PC-3 (cell line): ENCODE results near the gene DIP2A. TPM values are rescaled to one million over a fixed set of nuclear protein-coding genes. Genes with fewer than 3 reads are reported as not detected.

Source experiments
- ATAC-seq: fragments of 200-7000 bp; cut with Tn5 transposase; 2 replicates; pipeline ENCODE4 v1.9.1; 2020; ENCODE audit warnings: mild to moderate bottlenecking, moderate library complexity
- BruUV-seq: library from RNA; stranded (reverse); fragments of 400-500 nt; replicated peaks from 2 replicates; lab custom pipeline; 2021; lab: Mats Ljungman, UMichigan
- CTCF ChIA-PET: fragments of 300-600 bp; sonication (Branson Sonifier 250); formaldehyde crosslinking; loops from one replicate; lab custom pipeline; 2022; ENCODE audit warnings: antibody characterized with exemption; lab: Charles Lee
- POLR2A ChIA-PET: fragments of 300-600 bp; sonication (Branson Sonifier 250); formaldehyde crosslinking; loops from one replicate; lab custom pipeline; 2022; ENCODE audit warnings: antibody characterized with exemption; ENCODE audit not compliant: unreplicated experiment; lab: Charles Lee
- DNase-seq: peaks from one replicate; pipeline ENCODE4 v3.0.0-alpha.2; 2015
- H2AFZ ChIP-seq: fragments of 300-600 bp; sonication (generic); 2 replicates; pipeline ENCODE4 v1.6.0; 2016; ENCODE audit warnings: antibody characterized with exemption, low read length
- H3F3A ChIP-seq: fragments of 300-600 bp; sonication (generic); one replicate; pipeline ENCODE4 v1.6.0; 2017; ENCODE audit warnings: antibody characterized with exemption, low read length, control low read depth, mild to moderate bottlenecking; ENCODE audit not compliant: unreplicated experiment
- H3K27ac ChIP-seq: fragments of 300-600 bp; sonication (generic); 2 replicates; pipeline ENCODE4 v1.5.1; 2016; ENCODE audit warnings: mild to moderate bottlenecking, low read length
- H3K27me3 ChIP-seq: fragments of 300-600 bp; sonication (generic); 2 replicates; pipeline ENCODE4 v1.6.1; 2016; ENCODE audit warnings: low read length, mixed read lengths
- H3K36me3 ChIP-seq: fragments of 300-600 bp; sonication (generic); 2 replicates; pipeline ENCODE4 v1.6.1; 2016; ENCODE audit warnings: low read depth, mixed run types, low read length, mixed read lengths
- H3K4me1 ChIP-seq: fragments of 300-600 bp; sonication (generic); 2 replicates; pipeline ENCODE4 v1.5.1; 2016; ENCODE audit warnings: low read length; ENCODE audit not compliant: insufficient read depth
- H3K4me2 ChIP-seq: fragments of 300-600 bp; sonication (generic); 2 replicates; pipeline ENCODE4 v1.6.0; 2016; ENCODE audit warnings: low read length
- H3K4me3 ChIP-seq: fragments of 300-600 bp; sonication (generic); 2 replicates; pipeline ENCODE4 v1.5.1; 2016; ENCODE audit warnings: mild to moderate bottlenecking, low read length, mixed read lengths
- H3K79me2 ChIP-seq: fragments of 300-600 bp; sonication (generic); 2 replicates; pipeline ENCODE4 v1.6.1; 2017; ENCODE audit warnings: low read length, mixed read lengths
- H3K9ac ChIP-seq: fragments of 300-600 bp; sonication (generic); 2 replicates; pipeline ENCODE4 v1.6.0; 2016; ENCODE audit warnings: mild to moderate bottlenecking, low read length
- H3K9me2 ChIP-seq: fragments of 300-600 bp; sonication (generic); replicated peaks from 2 replicates; pipeline ENCODE4 v1.6.1; 2016; ENCODE audit warnings: mixed run types, low read length, mixed read lengths
- H3K9me3 ChIP-seq: fragments of 300-600 bp; sonication (generic); 2 replicates; pipeline ENCODE4 v1.6.1; 2016; ENCODE audit warnings: low read length, mixed read lengths
- H4K20me1 ChIP-seq: fragments of 300-600 bp; sonication (generic); 2 replicates; pipeline ENCODE4 v1.6.1; 2016; ENCODE audit warnings: low read length, mixed read lengths
- EZH2 ChIP-seq: fragments of 300-600 bp; sonication (generic); IDR thresholded peaks from one replicate; pipeline ENCODE4 v1.6.1; 2017; ENCODE audit warnings: antibody characterized with exemption, mild to moderate bottlenecking, low read length; ENCODE audit not compliant: unreplicated experiment
- EZH2phosphoT487 ChIP-seq: fragments of 300-600 bp; sonication (generic); IDR thresholded peaks from 2 replicates; pipeline ENCODE4 v1.6.1; 2018; ENCODE audit warnings: mild to moderate bottlenecking, antibody characterized with exemption, low read length, borderline replicate concordance
- intact Hi-C: fragments of 100-400 bp; cut with micrococcal nuclease; formaldehyde crosslinking; loops from 2 replicates; pipeline ENCODE4 v1.9.0; 2023
- total RNA-seq: library from RNA; depleted of rRNA; stranded (reverse); fragments of >200 nt; gene quantifications from 2 replicates; pipeline ENCODE4 v1.2.3, GENCODE V29; 2014
- TF ChIP-seq, protein P1 (sequence below): fragments of 300-600 bp; sonication (generic); conservative IDR thresholded peaks from 2 replicates; pipeline ENCODE4 v1.5.1; 2017; ENCODE audit warnings: antibody characterized with exemption, low read depth, mild to moderate bottlenecking, low read length

The DIP2A gene
- total RNA-seq, 1 experiment from 2014 or later: 23.7 TPM

- intact Hi-C loops: no loop called here
- TF ChIP-seq, protein P1, sequence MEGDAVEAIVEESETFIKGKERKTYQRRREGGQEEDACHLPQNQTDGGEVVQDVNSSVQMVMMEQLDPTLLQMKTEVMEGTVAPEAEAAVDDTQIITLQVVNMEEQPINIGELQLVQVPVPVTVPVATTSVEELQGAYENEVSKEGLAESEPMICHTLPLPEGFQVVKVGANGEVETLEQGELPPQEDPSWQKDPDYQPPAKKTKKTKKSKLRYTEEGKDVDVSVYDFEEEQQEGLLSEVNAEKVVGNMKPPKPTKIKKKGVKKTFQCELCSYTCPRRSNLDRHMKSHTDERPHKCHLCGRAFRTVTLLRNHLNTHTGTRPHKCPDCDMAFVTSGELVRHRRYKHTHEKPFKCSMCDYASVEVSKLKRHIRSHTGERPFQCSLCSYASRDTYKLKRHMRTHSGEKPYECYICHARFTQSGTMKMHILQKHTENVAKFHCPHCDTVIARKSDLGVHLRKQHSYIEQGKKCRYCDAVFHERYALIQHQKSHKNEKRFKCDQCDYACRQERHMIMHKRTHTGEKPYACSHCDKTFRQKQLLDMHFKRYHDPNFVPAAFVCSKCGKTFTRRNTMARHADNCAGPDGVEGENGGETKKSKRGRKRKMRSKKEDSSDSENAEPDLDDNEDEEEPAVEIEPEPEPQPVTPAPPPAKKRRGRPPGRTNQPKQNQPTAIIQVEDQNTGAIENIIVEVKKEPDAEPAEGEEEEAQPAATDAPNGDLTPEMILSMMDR: no peak
- TF ChIP-seq EZH2 (no peak), EZH2phosphoT487 (no peak)
- no TSS peak for BruUV-seq
These were observed 31.2 kb upstream of the DIP2A start for GRCh38 chr21:46427516-46427915.

GRCh38 chr21:46428286-46428685 is 30.4 kb upstream of the DIP2A start:
- Histone ChIP-seq H3K9ac (no peak overlapping the region), H3F3A (no peaks in the 10 kb centered on the region), H3K79me2 (no peaks in the 10 kb centered on the region), H2AFZ (no peak overlapping the region), H3K4me1 (no peaks in the 10 kb centered on the region), H3K36me3 (peaks cover 23% of the 10 kb centered on the region; the same call in 1 of the 2 replicates), H3K27me3 (no peaks in the 10 kb centered on the region), H4K20me1 (no peaks in the 10 kb centered on the region), H3K4me3 (no peak overlapping the region), H3K4me2 (no peak overlapping the region), H3K9me2 (no peaks in the 10 kb centered on the region), H3K27ac (no peak overlapping the region), H3K9me3 (no peaks in the 10 kb centered on the region)
- ATAC-seq: no peak
- no TSS peak for BruUV-seq
- ChIA-PET POLR2A (no interaction called here), CTCF (no interaction called here)
- DNase-seq: no peak
- intact Hi-C loops: no loop called here
- TF ChIP-seq, protein P1: no peak
- TF ChIP-seq EZH2phosphoT487: no peak
- no peak for TF ChIP-seq EZH2

More at GRCh38 chr21:46427516-46427915, 31.2 kb upstream of the DIP2A start:
- Histone ChIP-seq H3K9ac (no peak overlapping the region), H3K79me2 (no peaks in the 10 kb centered on the region), H3K9me3 (no peaks in the 10 kb centered on the region), H3K9me2 (no peaks in the 10 kb centered on the region), H4K20me1 (no peaks in the 10 kb centered on the region), H3K4me1 (no peaks in the 10 kb centered on the region), H3K27me3 (no peaks in the 10 kb centered on the region), H2AFZ (no peak overlapping the region), H3F3A (no peaks in the 10 kb centered on the region), H3K4me3 (no peak overlapping the region), H3K4me2 (no peak overlapping the region), H3K27ac (no peak overlapping the region), H3K36me3 (peaks cover 27% of the 10 kb centered on the region; the same call in 1 of the 2 replicates)
- POLR2A ChIA-PET: no interaction called here
- no peak for ATAC-seq
- DNase-seq: no peak
- CTCF ChIA-PET: no interaction called here

- intact Hi-C loops: no loop called here
- Histone ChIP-seq H3K79me2 (no peaks in the 10 kb centered on the region), H3K27me3 (no peaks in the 10 kb centered on the region), H2AFZ (no peak overlapping the region), H3K9me2 (no peaks in the 10 kb centered on the region), H3K4me3 (no peak overlapping the region), H3K36me3 (peaks cover 23% of the 10 kb centered on the region; the same call in 1 of the 2 replicates), H3K9ac (no peak overlapping the region), H4K20me1 (no peaks in the 10 kb centered on the region), H3K27ac (no peak overlapping the region), H3K4me1 (no peaks in the 10 kb centered on the region), H3K4me2 (no peak overlapping the region), H3K9me3 (no peaks in the 10 kb centered on the region), H3F3A (no peaks in the 10 kb centered on the region)
- ChIA-PET POLR2A (no interaction called here), CTCF (no interaction called here)
- no peak for TF ChIP-seq EZH2phosphoT487
- ATAC-seq (no peak), DNase-seq (no peak)
- BruUV-seq: no TSS peak
These were observed 29.5 kb upstream of the DIP2A start for GRCh38 chr21:46428987-46429710.
